GM12865 (cell line): Measurements from ENCODE around the gene C19orf44.
"Not testable (repeated sequence)": the region's sequence is repeated elsewhere in the genome, so short reads cannot be mapped to it uniquely, and the experiment has no call there.

Experiments used
- DNase-seq: peaks from one replicate; pipeline ENCODE4 v3.0.0; 2010; ENCODE audit warnings: low read depth
- H3K4me3 ChIP-seq: 2 replicates; pipeline ENCODE4 v1.5.1; 2011; ENCODE audit warnings: mild to moderate bottlenecking, low read depth, low read length, control low read depth
- CTCF ChIP-seq: IDR thresholded peaks from 2 replicates; pipeline ENCODE4 v1.5.1; 2011; ENCODE audit warnings: low read length, control low read depth, low read depth, inconsistent platforms; ENCODE audit not compliant: insufficient read depth; ENCODE audit errors: missing control alignments

Gene C19orf44

GRCh38 chr19:16508546-16508945 is 12.4 kb downstream of the C19orf44 start:
- no peak for TF ChIP-seq CTCF

GRCh38 chr19:16509141-16510061 is 13.2 kb downstream of the C19orf44 start:
- no peak overlapping the region for H3K4me3 ChIP-seq
- no peak for TF ChIP-seq CTCF

More at GRCh38 chr19:16508546-16508945, 12.4 kb downstream of the C19orf44 start:
- no peak overlapping the region for H3K4me3 ChIP-seq
- no peak for DNase-seq

GRCh38 chr19:16512611-16513010 is 16.4 kb downstream of the C19orf44 start:
- not testable (repeated sequence) for DNase-seq, H3K4me3 ChIP-seq

More at GRCh38 chr19:16509141-16510061, 13.2 kb downstream of the C19orf44 start:
- DNase-seq, result no peak

- TF ChIP-seq CTCF, result no peak
- no peak for DNase-seq
- no peak overlapping the region for H3K4me3 ChIP-seq
Observed at GRCh38 chr19:16514383-16515019, 18.3 kb downstream of the C19orf44 start.

GRCh38 chr19:16516381-16516780 is 20.2 kb downstream of the C19orf44 start:
- TF ChIP-seq CTCF, result no peak
- no peak for DNase-seq
- H3K4me3 ChIP-seq, result no peak overlapping the region

- no peak overlapping the region for H3K4me3 ChIP-seq
- no peak for DNase-seq
- TF ChIP-seq CTCF, result no peak
Observed at GRCh38 chr19:16516923-16517610, 20.9 kb downstream of the C19orf44 start.

- TF ChIP-seq CTCF, result no peak
- no peak for DNase-seq
- no peak overlapping the region for H3K4me3 ChIP-seq
Observed at GRCh38 chr19:16518061-16518460, 21.9 kb downstream of the C19orf44 start.
